Glutamatergic neuron (in vitro differentiated cells): ENCODE data around the gene CD44. TPM values are rescaled to one million over a fixed set of nuclear protein-coding genes. Genes with fewer than 3 reads are reported as not detected.

Source experiments
- DNase-seq: peaks from one replicate; pipeline ENCODE4 v3.0.0; 2022
- H3K27ac Mint-ChIP-seq: one replicate; pipeline ENCODE4 v1.8.0; 2020; ENCODE audit warnings: mild to moderate bottlenecking, mixed read lengths, inconsistent platforms; ENCODE audit not compliant: unreplicated experiment
- H3K27me3 Mint-ChIP-seq: one replicate; pipeline ENCODE4 v1.8.0; 2020; ENCODE audit warnings: mild to moderate bottlenecking, moderate library complexity, mixed read lengths, inconsistent platforms; ENCODE audit not compliant: unreplicated experiment
- H3K36me3 Mint-ChIP-seq: one replicate; pipeline ENCODE4 v1.8.0; 2020; ENCODE audit warnings: mild to moderate bottlenecking, mixed read lengths, inconsistent platforms; ENCODE audit not compliant: unreplicated experiment
- H3K4me1 Mint-ChIP-seq: one replicate; pipeline ENCODE4 v1.8.0; 2020; ENCODE audit warnings: mild to moderate bottlenecking, low read depth, mixed read lengths, inconsistent platforms; ENCODE audit not compliant: unreplicated experiment
- H3K4me3 Mint-ChIP-seq: one replicate; pipeline ENCODE4 v1.8.0; 2020; ENCODE audit warnings: mild to moderate bottlenecking, mixed read lengths, inconsistent platforms; ENCODE audit not compliant: unreplicated experiment
- H3K9me3 Mint-ChIP-seq: one replicate; pipeline ENCODE4 v1.8.0; 2020; ENCODE audit warnings: mild to moderate bottlenecking, moderate library complexity, mixed read lengths, inconsistent platforms; ENCODE audit not compliant: unreplicated experiment
- CTCF ChIP-seq: fragments of 200-600 bp; sonication (generic); IDR thresholded peaks from one replicate; pipeline ENCODE4 v1.5.0; 2021; ENCODE audit not compliant: partially characterized antibody, unreplicated experiment
- total RNA-seq: library from RNA; stranded (reverse); fragmentation: NEBNext Ultra II Directional; extraction: Animal tissue kit (Norgen Biotek cat#: 25700); gene quantifications from one replicate; pipeline ENCODE4 v1.2.1, GENCODE V29; 2021; ENCODE audit not compliant: unreplicated experiment

Gene CD44
- total RNA-seq, 1 donor from 2014 or later = 0.71 TPM

GRCh38 chr11:35112056-35112845 lies 26.7 kb upstream of the CD44 start:
- H3K9me3 Mint-ChIP-seq = no peaks in the 10 kb centered on the region
- H3K36me3 Mint-ChIP-seq = no peaks in the 10 kb centered on the region
- TF ChIP-seq CTCF = no peak
- no peaks in the 10 kb centered on the region for H3K27me3 Mint-ChIP-seq
- DNase-seq = no peak
- no peaks in the 10 kb centered on the region for H3K4me1 Mint-ChIP-seq
- no peak overlapping the region for H3K4me3 Mint-ChIP-seq
- no peak overlapping the region for H3K27ac Mint-ChIP-seq

GRCh38 chr11:35112846-35113105 lies 26.2 kb upstream of the CD44 start:
- H3K4me1 Mint-ChIP-seq = no peaks in the 10 kb centered on the region
- no peak for TF ChIP-seq CTCF

GRCh38 chr11:35114906-35115687 lies 23.9 kb upstream of the CD44 start:
- H3K4me3 Mint-ChIP-seq = no peak overlapping the region
- no peaks in the 10 kb centered on the region for H3K4me1 Mint-ChIP-seq
- DNase-seq = no peak
- no peaks in the 10 kb centered on the region for H3K9me3 Mint-ChIP-seq
- H3K27me3 Mint-ChIP-seq = peaks cover 2% of the 10 kb centered on the region
- H3K27ac Mint-ChIP-seq = no peak overlapping the region
- no peaks in the 10 kb centered on the region for H3K36me3 Mint-ChIP-seq
- TF ChIP-seq CTCF = no peak

More at GRCh38 chr11:35112846-35113105, 26.2 kb upstream of the CD44 start:
- no peaks in the 10 kb centered on the region for H3K27me3 Mint-ChIP-seq
- no peak overlapping the region for H3K27ac Mint-ChIP-seq
- no peak for DNase-seq
- no peaks in the 10 kb centered on the region for H3K36me3 Mint-ChIP-seq
- H3K9me3 Mint-ChIP-seq = no peaks in the 10 kb centered on the region
- no peak overlapping the region for H3K4me3 Mint-ChIP-seq

GRCh38 chr11:35115688-35116030 lies 23.3 kb upstream of the CD44 start:
- no peaks in the 10 kb centered on the region for H3K36me3 Mint-ChIP-seq
- DNase-seq = no peak
- H3K9me3 Mint-ChIP-seq = no peaks in the 10 kb centered on the region
- TF ChIP-seq CTCF = no peak
- H3K4me3 Mint-ChIP-seq = no peak overlapping the region
- peaks cover 2% of the 10 kb centered on the region for H3K27me3 Mint-ChIP-seq
- H3K4me1 Mint-ChIP-seq = no peaks in the 10 kb centered on the region
- H3K27ac Mint-ChIP-seq = no peak overlapping the region

GRCh38 chr11:35116245-35116644 lies 22.7 kb upstream of the CD44 start:
- Mint-ChIP-seq H3K27ac (no peak overlapping the region), H3K9me3 (no peaks in the 10 kb centered on the region), H3K4me3 (no peak overlapping the region), H3K4me1 (no peaks in the 10 kb centered on the region), H3K27me3 (peaks cover 2% of the 10 kb centered on the region), H3K36me3 (no peaks in the 10 kb centered on the region)
- DNase-seq = no peak
- no peak for TF ChIP-seq CTCF
